ENCODE data around the gene APOF.
"Not testable (repeated sequence)": the region's sequence is repeated elsewhere in the genome, so short reads cannot be mapped to it uniquely, and the experiment has no call there.

Gene APOF

DNA sequence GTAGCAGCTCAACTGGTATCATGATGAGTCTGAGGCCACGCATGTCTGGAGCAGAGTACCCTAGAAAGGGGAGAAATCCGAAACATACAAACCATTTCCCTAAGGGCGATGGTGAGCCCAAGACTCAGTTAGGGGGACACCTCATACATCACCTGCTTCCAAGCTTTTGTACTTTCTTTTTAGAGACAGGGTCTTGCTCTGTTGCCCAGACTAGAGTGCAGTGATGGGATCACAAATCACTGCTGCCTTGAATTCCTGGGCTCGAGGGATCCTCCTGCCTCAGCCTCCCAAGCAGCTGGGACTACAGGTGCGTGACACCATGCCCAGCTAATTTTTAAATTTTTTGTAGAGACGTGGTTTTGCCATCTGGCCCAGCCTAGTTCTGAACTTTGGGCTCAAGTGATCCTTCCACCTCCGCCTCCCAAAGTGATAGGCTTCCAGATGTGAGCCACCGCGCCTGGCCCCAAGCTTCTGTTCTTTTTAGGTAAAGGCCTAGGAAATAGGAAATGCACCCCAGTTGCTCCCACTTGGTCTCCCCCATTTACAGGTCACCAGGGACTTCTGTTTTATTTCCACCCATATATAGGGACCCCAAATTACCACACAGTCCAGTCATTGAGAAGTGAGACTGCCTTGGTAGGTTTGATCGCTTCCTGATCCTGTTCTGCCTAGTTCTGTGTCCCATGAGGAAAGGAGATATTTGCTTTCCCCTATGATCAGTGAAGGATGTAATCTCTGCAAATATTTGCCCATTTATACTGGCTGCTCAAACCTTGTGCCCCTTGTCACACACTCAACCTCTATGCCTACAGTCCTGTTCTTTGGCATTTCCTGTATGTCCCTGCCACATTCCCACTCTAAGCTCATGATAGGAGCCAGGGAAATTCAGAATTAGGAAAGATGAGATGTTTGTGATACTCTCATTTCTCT is at the start of gene APOF:
APOF (minus strand) TSS at position 728 of the 930 bp plus-strand sequence; CDS start at position 616, 112 bp downstream.
- no peak for DNase-seq (ENCODE audit: low read depth)

- DNase-seq (ENCODE audit: low read depth), result no peak
Observed at GRCh38 chr12:56411781-56412639, 49.4 kb upstream of the APOF start.

DNA sequence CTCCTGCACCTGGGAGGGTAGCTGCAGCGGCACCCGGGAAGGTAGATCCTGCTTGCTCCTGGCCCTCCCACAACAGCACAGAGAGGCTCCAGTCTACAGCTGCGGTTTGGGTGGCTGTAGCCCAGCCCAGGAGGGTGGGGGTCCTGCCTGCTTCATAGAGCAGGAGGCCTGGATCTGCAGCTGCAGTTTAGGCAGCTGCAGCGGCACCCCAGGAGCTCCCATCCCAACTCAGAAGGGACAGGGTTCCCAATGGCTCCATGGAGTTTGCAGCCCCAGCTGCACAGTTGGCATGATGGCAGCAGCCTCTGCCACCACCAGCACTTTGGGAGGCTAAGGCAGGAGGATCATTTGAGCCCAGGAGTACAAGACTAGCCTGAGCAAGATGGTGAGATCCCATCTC is 48.1 kb upstream of the APOF start:
- no peak for DNase-seq (ENCODE audit: low read depth)

DNA sequence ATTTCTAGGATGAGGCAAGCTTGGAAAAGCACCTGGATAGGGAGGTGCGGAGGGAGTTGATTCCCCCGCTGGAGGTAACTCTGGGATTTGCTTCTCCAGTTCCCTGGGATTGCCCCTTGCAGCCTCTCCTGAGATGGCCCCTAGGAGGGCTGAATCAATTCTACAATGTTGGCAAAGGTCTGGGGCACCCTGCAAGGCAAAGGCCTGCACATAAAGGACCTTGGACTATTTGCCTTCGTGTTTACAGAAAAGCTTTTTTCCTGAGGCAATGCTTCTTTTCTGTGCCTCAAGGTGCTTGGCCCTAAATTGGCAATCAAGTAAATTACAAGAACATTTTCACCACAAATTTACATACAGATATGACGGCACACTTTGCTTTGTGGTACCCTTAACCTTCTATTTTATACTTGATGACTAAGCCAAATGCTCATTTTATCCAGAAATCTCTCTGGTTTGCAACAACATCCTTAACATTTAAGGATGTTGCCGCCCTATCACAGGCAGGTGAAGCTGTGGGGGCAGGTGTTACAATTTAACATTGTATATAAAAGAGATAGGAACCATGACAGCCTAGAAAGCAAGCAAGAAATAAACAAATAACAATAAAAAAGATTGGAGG is 46.3 kb upstream of the APOF start:
- no peak for DNase-seq (ENCODE audit: low read depth)

- DNase-seq (ENCODE audit: low read depth), result not testable (repeated sequence)
Observed at GRCh38 chr12:56404227-56404626, 41.6 kb upstream of the APOF start.

DNA sequence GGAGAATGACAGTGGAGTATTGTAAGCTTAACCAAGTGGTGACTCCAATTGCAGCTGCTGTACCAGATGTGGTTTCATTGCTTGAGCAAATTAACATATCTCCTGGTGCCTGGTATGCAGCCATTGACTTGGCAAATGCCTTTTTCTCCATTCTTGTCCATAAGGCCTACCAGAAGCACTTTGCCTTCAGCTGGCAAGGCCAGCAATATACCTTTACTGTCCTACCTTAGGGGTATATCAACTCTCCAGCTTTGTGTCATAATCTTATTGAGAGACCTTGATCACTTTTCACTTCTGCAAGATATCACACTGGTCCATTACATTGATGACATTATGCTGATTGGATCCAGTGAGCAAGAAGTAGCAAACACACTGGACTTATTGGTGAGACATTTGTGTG is 39.0 kb upstream of the APOF start:
- DNase-seq (ENCODE audit: low read depth), result not testable (repeated sequence)

DNA sequence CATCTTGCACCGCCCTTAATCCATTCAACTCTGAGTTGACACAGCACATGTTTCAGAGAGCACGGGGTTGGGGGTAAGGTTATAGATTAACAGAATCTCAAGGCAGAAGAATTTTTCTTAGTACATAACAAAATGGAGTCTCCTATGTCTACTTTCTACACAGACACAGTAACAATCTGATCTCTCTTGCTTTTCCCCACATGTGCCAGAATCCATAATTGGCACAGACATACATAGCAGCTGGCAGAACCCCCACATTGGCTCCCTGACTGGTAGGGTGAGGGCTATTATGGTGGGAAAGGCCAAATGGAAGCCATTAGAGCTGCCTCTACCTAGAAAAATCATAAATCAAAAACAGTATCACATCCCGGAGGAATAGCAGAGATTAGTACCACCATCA is 38.5 kb upstream of the APOF start:
- DNase-seq (ENCODE audit: low read depth), result not testable (repeated sequence)

- not testable (repeated sequence) for DNase-seq (ENCODE audit: low read depth)
Observed at GRCh38 chr12:56399466-56399865, 36.8 kb upstream of the APOF start.

DNA sequence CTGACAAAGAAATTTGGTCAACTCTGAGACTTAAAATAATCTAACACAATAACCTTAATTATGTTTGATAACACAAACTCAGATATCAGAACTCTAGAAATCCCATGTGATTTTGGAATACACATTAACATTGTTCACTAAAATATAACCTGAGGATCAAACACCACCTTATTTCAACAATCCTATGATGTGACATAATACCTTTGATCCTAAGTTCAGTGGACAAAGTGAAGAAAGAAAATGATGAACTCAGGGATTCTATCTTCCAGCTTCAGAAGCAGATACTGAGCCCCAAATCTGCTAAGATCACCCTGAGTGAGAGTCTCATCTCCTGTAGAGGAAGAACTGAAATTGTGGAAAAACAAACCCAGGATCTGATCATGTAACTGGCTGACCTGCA is 35.7 kb upstream of the APOF start:
- DNase-seq (ENCODE audit: low read depth), result no peak

GRCh38 chr12:56392331-56392730 is 29.7 kb upstream of the APOF start:
- DNase-seq (ENCODE audit: low read depth), result no peak

GRCh38 chr12:56391721-56392120 is 29.1 kb upstream of the APOF start:
- DNase-seq (ENCODE audit: low read depth), result no peak

- DNase-seq (ENCODE audit: low read depth), result no peak
Observed at GRCh38 chr12:56389412-56389811, 26.8 kb upstream of the APOF start.

GRCh38 chr12:56387152-56387736 is 24.6 kb upstream of the APOF start:
- no peak for DNase-seq (ENCODE audit: low read depth)

DNA sequence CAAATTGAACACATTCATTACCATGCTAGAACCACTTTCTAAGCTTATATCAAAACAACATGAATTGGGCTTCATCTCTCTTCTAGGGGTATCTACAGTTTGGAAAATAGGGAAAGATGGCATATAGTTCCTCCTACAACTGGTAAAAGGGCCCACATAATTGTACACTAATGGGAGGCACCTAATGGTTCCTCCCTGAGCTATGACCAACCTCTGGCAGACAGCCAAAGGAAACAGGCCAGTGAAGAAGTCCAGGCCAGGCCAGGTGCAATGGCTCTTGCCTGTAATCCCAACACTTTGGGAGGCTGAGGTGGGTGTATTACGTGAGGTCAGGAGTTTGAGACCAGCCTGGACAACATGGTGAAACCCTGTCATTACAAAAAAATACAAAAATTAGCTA is 23.2 kb upstream of the APOF start:
- DNase-seq (ENCODE audit: low read depth), result no peak

DNA sequence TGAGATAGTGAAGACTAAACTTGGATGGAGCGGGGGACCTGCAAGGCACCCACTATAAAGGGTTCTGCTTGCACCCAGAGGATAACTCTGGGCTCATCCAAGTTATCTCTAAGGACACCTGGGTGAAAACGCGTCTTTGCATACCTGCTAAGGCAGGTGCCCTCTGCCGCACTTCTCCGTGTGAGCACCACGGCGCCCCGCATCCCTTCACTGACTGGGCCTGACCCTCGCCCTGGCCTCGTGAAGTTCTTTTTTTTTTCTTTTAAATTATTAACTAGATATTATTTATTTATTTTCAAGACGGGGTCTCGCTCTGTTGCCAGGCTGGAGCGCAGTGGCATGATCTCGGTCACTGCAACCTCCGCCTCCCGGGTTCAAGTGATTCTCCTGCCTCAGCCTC is 20.0 kb upstream of the APOF start:
- no peak for DNase-seq (ENCODE audit: low read depth)

GRCh38 chr12:56377989-56378316 is 15.3 kb upstream of the APOF start:
- no peak for DNase-seq (ENCODE audit: low read depth)

DNA sequence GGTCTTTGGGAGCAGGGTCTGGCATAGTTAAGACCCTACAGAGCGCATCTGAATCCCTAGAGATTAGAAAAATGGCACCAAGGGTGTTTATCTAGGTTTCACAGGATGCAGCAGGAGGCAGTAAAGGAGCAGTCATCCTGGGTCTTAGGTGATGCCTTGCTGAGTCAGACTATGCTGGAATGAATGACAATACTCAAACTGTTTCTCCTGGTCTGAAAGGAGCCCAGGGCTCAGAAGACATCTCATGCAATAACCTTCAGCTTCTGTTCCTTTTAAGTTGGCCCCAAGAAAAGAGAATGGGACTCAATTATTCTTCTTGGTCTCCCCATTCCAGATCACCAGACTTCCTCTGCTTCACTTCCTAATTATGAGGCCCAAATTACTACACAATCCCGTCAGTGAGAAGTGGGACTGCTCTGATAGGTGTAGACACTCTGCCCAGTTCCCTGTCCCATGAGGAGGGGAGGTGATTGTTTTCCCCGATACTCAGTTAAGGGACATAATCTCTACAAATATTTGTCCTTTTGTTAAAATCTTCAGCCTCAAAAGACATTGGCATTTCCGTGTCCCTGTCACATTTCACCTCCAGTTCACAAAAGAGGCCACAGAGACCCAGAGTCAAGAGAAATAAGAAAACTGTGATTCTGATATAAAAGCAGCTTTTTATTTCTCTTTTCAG is 14.8 kb upstream of the APOF start:
- no peak for DNase-seq (ENCODE audit: low read depth)

DNA sequence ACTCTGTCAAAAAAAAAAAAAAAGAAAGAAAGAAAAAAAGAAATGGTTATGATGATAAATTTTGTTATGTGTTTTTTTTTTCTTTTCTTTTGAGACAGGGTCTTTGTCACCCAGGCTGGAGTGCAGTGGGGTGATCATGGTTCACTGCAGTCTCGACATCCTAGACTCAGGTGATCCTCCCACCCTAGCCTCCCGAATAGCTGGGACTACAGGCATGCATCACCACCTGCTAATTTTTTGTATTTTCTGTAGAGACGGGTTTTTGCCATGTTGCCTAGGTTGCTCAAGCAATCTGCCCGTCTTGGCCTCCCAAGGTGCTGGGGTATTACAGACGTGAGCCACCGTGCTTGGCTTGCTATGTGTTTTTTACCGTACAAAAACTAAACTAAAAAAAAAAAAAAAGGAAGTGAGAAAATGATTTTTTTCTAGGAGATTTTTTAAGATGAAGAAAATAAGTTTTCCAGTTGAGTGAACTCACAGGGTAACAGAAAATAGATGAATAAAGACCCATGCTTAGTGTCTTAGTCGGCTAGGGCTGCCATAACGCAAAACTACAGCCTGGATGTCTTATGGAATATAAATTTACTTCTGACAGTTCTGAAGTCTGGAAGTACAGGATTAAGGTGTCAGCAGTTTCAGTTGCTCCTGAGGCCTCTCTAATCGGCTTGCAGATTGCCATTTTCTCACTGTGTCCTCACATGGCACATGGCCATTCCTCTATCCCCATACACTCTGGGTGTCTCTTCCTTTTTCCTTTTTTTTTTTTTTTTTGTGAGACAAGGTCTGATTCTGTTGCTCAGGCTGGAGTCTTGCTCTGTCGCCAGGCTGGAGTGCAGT is 13.2 kb upstream of the APOF start:
- DNase-seq (ENCODE audit: low read depth), result no peak

DNA sequence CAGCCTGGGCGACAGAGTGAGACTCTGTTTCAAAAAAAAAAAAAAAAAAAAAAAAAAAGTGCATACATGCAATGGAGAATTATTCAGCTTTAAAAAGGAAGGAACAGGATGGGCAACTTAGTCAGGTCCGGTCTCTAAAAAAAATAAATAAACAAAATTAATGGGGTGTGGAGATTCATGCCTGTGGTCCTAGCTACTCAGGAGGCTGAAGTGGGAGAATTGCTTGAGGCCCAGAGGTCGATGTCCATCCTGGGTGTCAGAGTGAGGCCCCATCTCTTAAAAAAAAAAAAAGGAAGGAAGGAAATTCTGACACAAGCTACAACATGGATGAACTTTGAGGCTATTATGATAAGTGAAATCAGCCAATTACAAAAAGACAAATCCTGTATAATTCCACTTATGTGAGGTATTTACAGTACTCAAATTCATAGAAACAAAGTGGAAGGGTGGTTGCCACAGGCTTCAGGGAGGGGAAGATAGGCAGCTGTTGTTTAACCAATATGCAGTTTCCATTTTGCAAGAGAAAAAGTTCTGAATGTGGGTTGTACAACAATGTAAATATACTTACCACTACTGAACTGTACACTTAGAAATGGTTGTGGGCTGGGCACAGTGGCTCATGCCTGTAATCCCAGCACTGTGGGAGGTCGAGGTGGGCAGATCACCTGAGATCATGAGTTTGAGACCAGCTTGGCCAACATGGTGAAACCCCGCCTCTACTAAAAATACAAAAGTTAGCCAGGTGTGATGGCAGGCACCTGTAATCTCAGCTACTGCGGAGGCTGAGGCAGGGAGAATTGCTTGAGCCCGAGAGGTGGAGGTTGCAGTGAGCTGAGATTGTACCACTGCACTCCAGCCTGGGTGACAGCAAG is 12.3 kb upstream of the APOF start:
- DNase-seq (ENCODE audit: low read depth), result no peak

DNA sequence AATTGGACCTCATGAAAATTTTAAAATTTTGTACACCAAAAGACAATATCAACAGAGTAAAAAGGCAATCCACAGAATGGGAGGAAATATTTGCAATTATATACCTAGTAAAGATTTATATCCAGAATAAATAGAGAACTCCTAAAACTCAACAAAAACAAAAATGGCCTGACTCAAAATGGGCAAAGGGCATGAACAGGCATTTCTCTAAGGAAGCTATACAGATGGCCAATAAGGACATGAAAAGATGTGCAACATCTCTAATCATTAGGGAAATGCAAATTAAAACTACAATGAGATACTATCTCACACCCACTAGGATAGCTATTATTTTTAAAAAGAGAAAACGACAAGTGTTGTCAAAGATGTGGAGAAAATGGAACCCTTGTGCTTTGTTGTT is 10.9 kb upstream of the APOF start:
- no peak for DNase-seq (ENCODE audit: low read depth)
